ENCODE results near the gene DSCAML1. TPM values are rescaled to one million over a fixed set of nuclear protein-coding genes. Genes with fewer than 3 reads are reported as not detected.
"Not testable (repeated sequence)": the region's sequence is repeated elsewhere in the genome, so short reads cannot be mapped to it uniquely, and the experiment has no call there.

DSCAML1 gene
- total and polyA plus RNA-seq, 3 donors from 2014 or later = 1.6 to 6.1 (median 3.0) TPM

DNA sequence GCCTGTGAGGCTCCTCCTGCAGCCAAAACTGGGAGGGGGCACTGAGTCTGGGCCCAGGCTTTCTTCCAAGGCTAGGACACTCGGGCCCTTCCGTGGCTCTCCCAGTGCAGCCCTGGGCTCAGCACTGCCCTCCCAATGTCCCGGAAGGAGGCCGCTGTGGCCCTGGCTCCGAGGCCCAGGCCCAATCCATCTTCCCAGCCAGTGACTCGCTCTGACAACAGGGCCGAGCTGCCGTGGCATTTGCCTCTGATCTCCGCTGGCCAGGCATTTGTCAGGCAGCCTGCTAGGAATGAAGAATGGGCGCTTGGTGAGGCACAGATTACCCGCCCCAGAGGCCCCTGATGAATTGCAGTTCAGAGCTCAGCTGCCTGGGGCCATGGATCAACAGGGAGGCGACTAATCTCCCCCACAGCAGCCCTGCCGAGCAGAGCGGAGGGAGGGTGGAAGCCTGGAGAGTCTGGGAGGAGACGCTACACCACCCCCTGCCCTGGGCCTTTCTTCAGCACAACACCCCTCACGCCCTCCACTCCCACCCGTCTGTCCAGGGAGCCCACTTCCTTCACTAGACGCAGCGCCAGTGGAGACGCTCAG, 19.2 kb upstream of the DSCAML1 start:
- H3K27ac ChIP-seq = no peak overlapping the region
- TF ChIP-seq POLR2A (IDR thresholded peaks at IDR 0.05) = no peak
- no peak for TF ChIP-seq CTCF (IDR thresholded peaks at IDR 0.05)
- H3K4me3 ChIP-seq = no peak overlapping the region
- no peaks in the 10 kb centered on the region for H3K36me3 ChIP-seq (ENCODE audit: low read depth, missing control alignments)
- intact Hi-C loops (cut with DNase I; ENCODE audit: low total_unique reads) = loop anchor here (5.0 kb wide), 2 partner anchors 374 to 389 kb away; no protein-coding TSS in a partner anchor
- 71 to 78% methylated on average over 4 to 20 of the region's 20 CpGs for WGBS, 2 donors
- H3K4me1 ChIP-seq = peaks cover 28% of the 10 kb centered on the region
- no peak for DNase-seq
- H3K9me3 ChIP-seq = no peaks in the 10 kb centered on the region
- H3K27me3 ChIP-seq = no peaks in the 10 kb centered on the region

DNA sequence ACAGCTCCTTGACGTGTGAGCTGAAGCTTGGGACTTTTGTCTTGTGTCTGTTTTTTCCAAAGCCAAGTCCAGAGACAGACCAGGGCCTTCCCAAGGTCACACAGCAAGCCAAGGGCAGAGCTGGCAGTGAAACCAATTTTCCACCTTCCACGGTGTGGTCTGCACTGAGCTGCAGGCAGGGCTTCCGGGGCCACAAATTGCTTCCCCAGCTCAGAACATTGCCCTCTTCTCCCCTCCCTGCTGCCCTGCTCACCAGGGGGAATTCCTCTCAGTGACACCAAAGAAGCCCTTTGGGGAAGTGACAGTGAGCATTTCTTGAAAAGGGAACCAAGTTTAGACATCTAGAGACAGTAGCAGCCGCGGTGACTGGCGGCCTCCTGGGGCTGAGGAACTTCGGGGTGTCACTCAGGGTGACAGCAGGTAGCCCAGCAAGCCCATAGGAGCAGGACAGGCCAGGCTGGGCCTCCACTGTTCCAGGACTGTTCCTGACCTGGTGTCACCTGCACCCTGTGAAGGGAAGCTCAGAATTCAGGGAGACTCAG, 18.3 kb upstream of the DSCAML1 start:
- no peaks in the 10 kb centered on the region for H3K36me3 ChIP-seq (ENCODE audit: low read depth, missing control alignments)
- WGBS, 2 donors = 18 to 52% methylated on average over 3 to 7 of the region's 7 CpGs
- TF ChIP-seq CTCF (IDR thresholded peaks at IDR 0.05) (no peak), POLR2A (IDR thresholded peaks at IDR 0.05) (no peak)
- no peak overlapping the region for H3K4me3 ChIP-seq
- H3K9me3 ChIP-seq = no peaks in the 10 kb centered on the region
- H3K4me1 ChIP-seq = peaks cover 28% of the 10 kb centered on the region
- DNase-seq = no peak
- intact Hi-C loops (cut with DNase I; ENCODE audit: low total_unique reads) = loop anchor here (5.0 kb wide), 2 partner anchors 373 to 388 kb away; no protein-coding TSS in a partner anchor
- peak overlapping the region in 1 of 2 donors; percentile 11 for H3K27ac ChIP-seq
- H3K27me3 ChIP-seq = no peaks in the 10 kb centered on the region

DNA sequence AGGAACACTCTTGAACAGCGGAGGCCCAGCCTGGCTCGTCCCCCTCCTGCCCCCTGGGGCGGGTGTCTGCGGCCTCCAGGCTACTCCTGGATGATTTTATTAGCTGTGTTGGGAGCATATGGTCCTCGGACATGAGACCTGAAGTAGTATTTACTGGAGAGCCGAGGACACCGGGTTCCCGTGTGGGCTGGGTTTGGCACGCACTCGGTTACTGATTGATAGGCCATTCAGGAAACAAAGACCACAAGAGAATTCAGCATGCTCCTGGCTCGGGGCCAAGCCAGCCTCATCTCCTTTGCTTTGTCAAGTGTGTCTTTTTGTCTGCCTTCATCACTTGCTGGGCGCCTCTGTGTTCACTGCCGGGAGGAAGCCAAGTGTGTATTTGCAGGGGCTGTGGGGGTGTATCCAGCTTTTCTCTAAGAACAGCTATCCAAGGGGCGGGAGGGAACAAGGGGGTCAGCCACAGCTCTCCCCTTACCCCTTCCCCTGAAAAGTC, 17.8 kb upstream of the DSCAML1 start:
- TF ChIP-seq CTCF (IDR thresholded peaks at IDR 0.05) (no peak), POLR2A (IDR thresholded peaks at IDR 0.05) (no peak)
- DNase-seq = peak; percentile 79
- intact Hi-C loops (cut with DNase I; ENCODE audit: low total_unique reads) = loop anchor here (5.0 kb wide), 2 partner anchors 373 to 388 kb away; no protein-coding TSS in a partner anchor
- Histone ChIP-seq H3K9me3 (no peaks in the 10 kb centered on the region), H3K27me3 (no peaks in the 10 kb centered on the region), H3K4me3 (no peak overlapping the region), H3K27ac (peak overlapping the region in 1 of 2 donors; percentile 11), H3K36me3 (ENCODE audit: low read depth, missing control alignments) (no peaks in the 10 kb centered on the region), H3K4me1 (peaks cover 28% of the 10 kb centered on the region)
- 37 to 43% methylated on average over 11 to 14 of the region's 14 CpGs for WGBS, 2 donors

DNA sequence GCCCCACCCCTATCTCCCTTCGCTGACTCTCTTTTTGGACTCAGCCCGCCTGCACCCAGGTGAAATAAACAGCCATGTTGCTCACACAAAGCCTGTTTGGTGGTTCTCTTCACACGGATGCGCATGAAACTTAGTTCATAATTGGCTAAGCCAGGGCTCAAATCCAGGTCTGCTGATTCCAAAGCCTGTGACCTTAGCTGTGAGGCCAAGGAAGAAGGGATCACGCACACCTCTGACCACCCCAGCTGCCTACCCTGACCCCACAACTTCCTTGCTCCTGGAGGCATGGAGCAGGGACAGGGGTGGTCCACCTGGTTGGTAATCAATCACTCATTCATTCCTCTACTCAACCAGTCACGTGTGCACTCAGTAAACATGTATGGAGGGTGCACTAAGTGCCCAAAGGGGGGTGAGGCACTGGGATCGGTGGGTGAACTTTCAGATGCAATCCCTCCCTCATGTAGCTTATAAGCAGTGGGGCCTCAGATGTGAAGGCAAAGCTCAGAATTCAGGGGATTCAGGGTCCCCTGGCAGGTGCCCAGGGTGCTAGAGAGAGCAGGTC, 17.3 kb upstream of the DSCAML1 start:
- Histone ChIP-seq H3K9me3 (no peaks in the 10 kb centered on the region), H3K36me3 (ENCODE audit: low read depth, missing control alignments) (no peaks in the 10 kb centered on the region), H3K27ac (no peak overlapping the region), H3K27me3 (no peaks in the 10 kb centered on the region), H3K4me3 (no peak overlapping the region), H3K4me1 (peaks cover 32% of the 10 kb centered on the region)
- DNase-seq = no peak
- 83 to 89% methylated on average over 7 of the region's 7 CpGs for WGBS, 2 donors
- TF ChIP-seq POLR2A (IDR thresholded peaks at IDR 0.05) (no peak), CTCF (IDR thresholded peaks at IDR 0.05) (no peak)
- intact Hi-C loops (cut with DNase I; ENCODE audit: low total_unique reads) = no loop called here

DNA sequence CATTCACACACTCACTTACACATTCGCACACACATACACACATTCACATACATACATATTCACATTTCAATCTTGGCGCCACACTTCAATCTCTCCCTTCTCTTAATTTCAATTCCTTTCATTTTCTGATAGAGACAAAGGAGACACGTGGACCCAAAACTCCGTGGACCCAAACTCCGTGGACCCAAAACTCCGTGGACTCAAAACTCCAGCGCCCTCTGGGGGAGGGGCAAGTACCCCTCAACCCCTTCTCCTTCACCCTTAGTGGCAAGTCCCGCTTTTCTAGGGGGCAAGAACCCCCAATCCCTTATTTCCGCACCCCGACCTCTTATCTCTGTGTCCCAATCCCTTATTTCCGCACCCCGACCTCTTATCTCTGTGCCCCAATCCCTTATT, 13.0 kb upstream of the DSCAML1 start:
- H3K9me3 ChIP-seq; DNase-seq; intact Hi-C loops (cut with DNase I; ENCODE audit: low total_unique reads); H3K36me3 ChIP-seq (ENCODE audit: low read depth, missing control alignments); H3K4me3 ChIP-seq; H3K27me3 ChIP-seq; H3K27ac ChIP-seq: not testable (repeated sequence)
- H3K4me1 ChIP-seq = peaks cover 18% of the 10 kb centered on the region
- 86 to 89% methylated on average over 12 of the region's 12 CpGs for WGBS, 2 donors

Data from testis (tissue), 3 donors.